H54 (cell line): Measurements from ENCODE around the gene TMEM260.
"Not testable (repeated sequence)": the region's sequence is repeated elsewhere in the genome, so short reads cannot be mapped to it uniquely, and the experiment has no call there.

ENCODE experiments used
- DNase-seq: peaks from one replicate; pipeline ENCODE4 v3.0.0; 2011; ENCODE audit warnings: low spot score, mixed read lengths; ENCODE audit not compliant: insufficient read length
- FAIRE-seq: peaks from 3 replicates; lab custom pipeline; 2011; peaks lifted over from hg19 to GRCh38; lab: Jason Lieb, UNC
- POLR2A ChIP-seq: IDR thresholded peaks from 2 replicates; pipeline ENCODE4 v1.6.1; 2011; ENCODE audit warnings: low read depth, mild to moderate bottlenecking, low read length

TMEM260 gene

DNA sequence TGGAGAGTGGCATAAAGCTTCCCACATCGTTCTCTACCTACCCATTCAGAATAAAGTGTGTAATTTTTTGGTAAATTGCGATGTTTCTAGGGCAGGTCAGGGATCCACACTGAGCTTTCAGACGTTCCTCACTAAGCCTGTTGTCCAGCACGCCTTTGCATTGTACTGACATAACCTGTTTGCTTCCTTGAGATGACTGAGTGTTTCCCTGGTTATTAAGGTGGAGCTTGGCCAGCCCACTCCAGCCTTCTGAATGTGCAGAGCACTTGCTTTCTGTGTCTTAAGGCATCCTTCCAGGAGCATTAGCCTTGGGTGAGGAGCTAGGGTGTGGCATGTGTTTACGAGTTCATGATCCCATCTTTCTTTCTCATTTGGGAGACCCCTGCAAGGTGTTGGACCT lies 96.4 kb downstream of the TMEM260 start:
- DNase-seq, result no peak
- FAIRE-seq, result no peak
- TF ChIP-seq POLR2A, result no peak

- no peak for TF ChIP-seq POLR2A
Observed at GRCh38 chr14:56678838-56679237, 99.2 kb downstream of the TMEM260 start.

GRCh38 chr14:56686416-56686815 lies 106.8 kb downstream of the TMEM260 start:
- DNase-seq, result no peak
- TF ChIP-seq POLR2A, result no peak
- FAIRE-seq, result no peak

More at GRCh38 chr14:56678838-56679237, 99.2 kb downstream of the TMEM260 start:
- FAIRE-seq, result no peak
- DNase-seq, result no peak

- no peak for TF ChIP-seq POLR2A
- DNase-seq, result no peak
- FAIRE-seq, result no peak
Observed at GRCh38 chr14:56687123-56687522, 107.5 kb downstream of the TMEM260 start.

DNA sequence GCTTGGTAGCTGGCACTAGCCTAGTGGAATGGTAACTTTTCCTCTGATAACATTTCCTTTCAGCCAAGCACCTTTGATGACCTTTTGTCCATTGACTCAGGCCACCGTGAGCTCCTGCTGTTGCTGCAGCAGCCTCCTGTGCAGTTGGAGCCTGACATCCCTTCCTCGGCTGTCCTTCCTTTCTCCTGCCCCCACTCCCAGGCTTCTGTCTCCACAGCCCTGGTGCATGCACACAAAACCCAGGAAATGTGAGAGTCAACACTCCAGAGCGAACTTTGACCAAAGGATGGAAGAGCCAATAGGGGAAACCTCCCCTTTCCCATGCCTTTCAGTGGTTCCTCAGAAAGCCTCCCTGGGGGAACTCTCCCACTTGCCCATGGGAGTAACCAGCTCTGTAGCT lies 115.0 kb downstream of the TMEM260 start:
- DNase-seq (no peak), FAIRE-seq (no peak)
- no peak for TF ChIP-seq POLR2A

DNA sequence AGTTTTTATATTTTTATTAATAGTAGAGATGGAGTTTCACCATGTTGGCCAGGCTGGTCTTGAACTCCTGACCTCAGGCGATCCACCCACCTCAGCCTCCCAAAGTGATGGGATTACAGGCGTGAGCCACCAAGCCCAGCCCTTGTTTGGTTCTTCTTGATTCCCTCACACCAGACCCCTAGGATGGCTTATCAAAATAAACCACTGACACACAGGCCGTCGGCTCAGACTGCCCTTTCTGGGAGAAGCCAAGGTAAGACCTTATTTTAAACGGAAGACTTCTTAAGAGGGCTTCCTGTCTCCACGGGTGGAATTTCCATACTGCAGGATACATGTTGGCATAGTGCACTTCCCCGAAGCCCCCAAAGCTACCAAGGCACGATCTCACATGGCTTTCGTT lies 115.6 kb downstream of the TMEM260 start:
- FAIRE-seq, DNase-seq: not testable (repeated sequence)
